CD4-positive, alpha-beta T cell treated with Interleukin-6 at 100 ng/mL for 8 hours (primary cell): Measurements from ENCODE around the gene FLAD1.

Experiments used
- DNase-seq: peaks from one replicate; pipeline ENCODE4 v3.0.0-alpha.2; 2020; ENCODE audit warnings: mixed read lengths, low spot score

Gene FLAD1

GRCh38 chr1:155038602-155039307 lies 55.6 kb downstream of the FLAD1 start:
- DNase-seq: no peak

GRCh38 chr1:155039308-155039669 lies 56.1 kb downstream of the FLAD1 start:
- DNase-seq: no peak

DNA sequence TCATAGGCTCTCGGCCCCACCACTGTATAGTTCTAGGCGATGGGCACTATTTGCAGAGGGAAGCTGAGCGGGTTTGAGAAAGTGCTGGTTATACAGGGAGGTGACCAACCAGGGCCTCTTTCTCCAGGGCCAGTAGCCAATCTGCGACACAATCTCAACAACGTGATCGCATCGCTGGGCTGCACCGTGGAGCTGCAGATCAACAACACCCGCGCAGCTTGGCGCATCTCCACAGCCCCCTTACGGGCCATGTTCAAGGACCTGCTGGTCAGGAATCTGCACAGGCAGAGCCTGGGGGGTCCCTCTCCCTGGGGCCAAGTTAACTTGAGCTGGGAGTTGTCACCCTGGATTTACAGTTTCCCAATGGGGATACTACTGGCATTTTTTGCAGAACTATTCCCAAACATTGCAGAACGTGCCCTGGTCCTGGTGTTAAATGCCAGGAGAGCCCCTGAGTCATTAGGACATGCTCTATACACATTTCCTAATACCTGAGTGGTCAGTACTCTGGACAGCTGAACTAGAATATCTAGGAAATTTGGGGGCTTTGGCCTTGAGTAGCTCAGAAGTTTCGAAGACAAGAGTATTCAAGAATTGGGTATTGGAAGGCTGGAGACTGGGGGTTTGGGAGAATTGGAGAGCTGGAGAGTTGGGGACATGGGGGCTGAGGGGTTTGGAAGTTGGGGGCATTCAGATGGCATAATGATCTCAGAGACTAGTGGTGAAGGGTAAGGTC lies 57.4 kb downstream of the FLAD1 start:
- no peak for DNase-seq
